ENCODE measurements around the gene LIN7A. TPM values are rescaled to one million over a fixed set of nuclear protein-coding genes. Genes with fewer than 3 reads are reported as not detected.

LIN7A gene
- total RNA-seq, 2 experiments from 2014 or later: not detected

DNA sequence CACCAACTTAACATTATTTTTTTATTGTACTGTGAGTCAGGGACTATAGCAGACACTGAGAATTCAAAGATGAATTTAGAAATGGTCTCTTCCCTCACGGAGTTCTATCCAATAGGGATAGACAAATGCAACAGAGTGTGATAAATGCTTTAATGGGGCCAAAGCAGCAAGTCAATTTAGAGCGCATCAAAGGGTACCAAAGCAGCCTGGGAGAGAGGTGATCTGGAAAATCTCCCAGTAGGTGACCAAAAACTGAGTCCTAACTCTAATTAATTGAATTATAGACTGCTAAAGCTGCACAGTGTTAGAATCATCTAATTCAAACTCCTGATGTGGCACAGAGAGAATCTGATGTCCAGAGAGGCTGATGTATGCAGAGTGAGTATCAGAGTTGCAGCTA, 2.6 kb downstream of the LIN7A start:
- H3K36me3 ChIP-seq (ENCODE audit: insufficient read depth, low read length): no peaks in the 10 kb centered on the region
- no peaks in the 10 kb centered on the region for H3K4me1 Mint-ChIP-seq (ENCODE audit: low read depth)
- intact Hi-C loops (cut with DNase I, micrococcal nuclease): no loop called here
- peaks cover 18 to 32% of the 10 kb centered on the region in 2 experiments for H3K27me3 ChIP-seq (ENCODE audit: control insufficient read depth in 1 of 2, insufficient read depth in 2 of 2, low read length in 2 of 2)
- no peak overlapping the region for H3K4me3 Mint-ChIP-seq
- TF ChIP-seq, protein P1, sequence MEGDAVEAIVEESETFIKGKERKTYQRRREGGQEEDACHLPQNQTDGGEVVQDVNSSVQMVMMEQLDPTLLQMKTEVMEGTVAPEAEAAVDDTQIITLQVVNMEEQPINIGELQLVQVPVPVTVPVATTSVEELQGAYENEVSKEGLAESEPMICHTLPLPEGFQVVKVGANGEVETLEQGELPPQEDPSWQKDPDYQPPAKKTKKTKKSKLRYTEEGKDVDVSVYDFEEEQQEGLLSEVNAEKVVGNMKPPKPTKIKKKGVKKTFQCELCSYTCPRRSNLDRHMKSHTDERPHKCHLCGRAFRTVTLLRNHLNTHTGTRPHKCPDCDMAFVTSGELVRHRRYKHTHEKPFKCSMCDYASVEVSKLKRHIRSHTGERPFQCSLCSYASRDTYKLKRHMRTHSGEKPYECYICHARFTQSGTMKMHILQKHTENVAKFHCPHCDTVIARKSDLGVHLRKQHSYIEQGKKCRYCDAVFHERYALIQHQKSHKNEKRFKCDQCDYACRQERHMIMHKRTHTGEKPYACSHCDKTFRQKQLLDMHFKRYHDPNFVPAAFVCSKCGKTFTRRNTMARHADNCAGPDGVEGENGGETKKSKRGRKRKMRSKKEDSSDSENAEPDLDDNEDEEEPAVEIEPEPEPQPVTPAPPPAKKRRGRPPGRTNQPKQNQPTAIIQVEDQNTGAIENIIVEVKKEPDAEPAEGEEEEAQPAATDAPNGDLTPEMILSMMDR (IDR thresholded peaks at IDR 0.05): no peak
- CTCF ChIA-PET: no interaction called here
- H3K4me1 ChIP-seq (ENCODE audit: insufficient read depth, low read length): no peaks in the 10 kb centered on the region
- DNase-seq: no peak
- no peak overlapping the region for H3K4me3 ChIP-seq (ENCODE audit: low read length)
- H3K9me3 ChIP-seq (ENCODE audit: control insufficient read depth in 1 of 2, insufficient read depth in 1 of 2, low read length in 2 of 2): peaks cover 0 to 20% of the 10 kb centered on the region in 2 experiments
- H3K27me3 Mint-ChIP-seq: peaks cover 37% of the 10 kb centered on the region
- H3K36me3 Mint-ChIP-seq (ENCODE audit: low read depth): no peaks in the 10 kb centered on the region
- no peaks in the 10 kb centered on the region for H3K9me3 Mint-ChIP-seq
- H3K27ac Mint-ChIP-seq: no peak overlapping the region
- no peak overlapping the region for H3K27ac ChIP-seq (ENCODE audit: low read depth in 1 of 2, low read length in 2 of 2)
- ATAC-seq (ENCODE audit: poor library complexity): no peak
- POLR2A ChIA-PET: no interaction called here

DNA sequence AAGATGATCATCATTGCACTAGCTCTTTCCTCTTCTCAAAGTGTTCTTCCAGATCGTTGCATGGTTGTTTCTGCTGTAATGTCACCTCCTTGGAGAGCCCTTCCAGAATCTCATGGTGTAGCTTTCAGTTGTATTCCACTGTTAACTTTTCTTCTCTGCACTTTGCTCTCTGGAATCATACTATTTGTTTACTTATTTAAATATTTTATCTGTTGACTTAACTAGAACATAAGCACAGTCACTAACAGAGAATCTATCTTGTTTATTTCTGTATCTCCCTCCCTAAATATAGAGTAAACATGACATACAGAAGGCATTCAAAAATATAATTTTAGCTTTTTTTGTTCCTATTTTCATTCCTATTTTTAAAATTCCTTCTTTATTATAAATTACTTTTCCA, 11.8 kb downstream of the LIN7A start:
- no peaks in the 10 kb centered on the region for H3K4me1 Mint-ChIP-seq (ENCODE audit: low read depth)
- H3K4me3 ChIP-seq (ENCODE audit: low read length): no peak overlapping the region
- H3K9me3 ChIP-seq (ENCODE audit: control insufficient read depth in 1 of 2, insufficient read depth in 1 of 2, low read length in 2 of 2): peaks cover 0 to 4% of the 10 kb centered on the region in 2 experiments
- TF ChIP-seq, protein P1 (IDR thresholded peaks at IDR 0.05): no peak
- H3K9me3 Mint-ChIP-seq: peaks cover 2% of the 10 kb centered on the region
- no peaks in the 10 kb centered on the region for H3K27me3 ChIP-seq (ENCODE audit: control insufficient read depth in 1 of 2, insufficient read depth in 2 of 2, low read length in 2 of 2)
- no peak overlapping the region for H3K27ac ChIP-seq (ENCODE audit: low read depth in 1 of 2, low read length in 2 of 2)
- ChIA-PET CTCF (no interaction called here), POLR2A (no interaction called here)
- no peak overlapping the region for H3K27ac Mint-ChIP-seq
- no peaks in the 10 kb centered on the region for H3K36me3 ChIP-seq (ENCODE audit: insufficient read depth, low read length)
- no peaks in the 10 kb centered on the region for H3K27me3 Mint-ChIP-seq
- H3K4me3 Mint-ChIP-seq: no peak overlapping the region
- H3K36me3 Mint-ChIP-seq (ENCODE audit: low read depth): no peaks in the 10 kb centered on the region
- intact Hi-C loops (cut with DNase I, micrococcal nuclease): no loop called here
- H3K4me1 ChIP-seq (ENCODE audit: insufficient read depth, low read length): no peaks in the 10 kb centered on the region
- ATAC-seq (ENCODE audit: poor library complexity) (no peak), DNase-seq (no peak)

DNA sequence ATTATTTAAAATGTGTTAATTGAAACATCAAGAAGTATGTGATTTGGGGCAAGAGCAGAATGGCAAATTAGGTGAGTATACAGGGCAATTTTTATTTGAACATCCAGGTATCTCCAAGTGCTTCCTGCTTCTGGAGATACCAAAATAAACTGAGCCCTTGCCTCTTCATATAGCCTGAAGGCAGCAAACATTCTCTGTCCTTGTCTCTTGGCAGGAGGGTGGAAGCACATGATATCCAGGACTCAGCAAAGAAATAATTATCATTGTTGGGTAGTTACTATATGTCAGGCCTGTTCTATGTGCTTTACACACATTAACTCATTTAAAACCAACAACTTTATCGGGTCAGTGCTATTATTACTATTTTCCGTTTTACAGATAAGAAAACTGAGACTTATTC, 12.5 kb downstream of the LIN7A start:
- ATAC-seq (ENCODE audit: poor library complexity) (no peak), DNase-seq (no peak)
- no peak overlapping the region for H3K4me3 ChIP-seq (ENCODE audit: low read length)
- no peaks in the 10 kb centered on the region for H3K36me3 ChIP-seq (ENCODE audit: insufficient read depth, low read length)
- TF ChIP-seq, protein P1 (IDR thresholded peaks at IDR 0.05): no peak
- H3K27ac ChIP-seq (ENCODE audit: low read depth in 1 of 2, low read length in 2 of 2): no peak overlapping the region
- no peaks in the 10 kb centered on the region for H3K4me1 Mint-ChIP-seq (ENCODE audit: low read depth)
- H3K4me3 Mint-ChIP-seq: no peak overlapping the region
- peaks cover 0 to 4% of the 10 kb centered on the region in 2 experiments for H3K9me3 ChIP-seq (ENCODE audit: control insufficient read depth in 1 of 2, insufficient read depth in 1 of 2, low read length in 2 of 2)
- CTCF ChIA-PET: no interaction called here
- no peaks in the 10 kb centered on the region for H3K27me3 Mint-ChIP-seq
- intact Hi-C loops (cut with DNase I, micrococcal nuclease): no loop called here
- H3K4me1 ChIP-seq (ENCODE audit: insufficient read depth, low read length): no peaks in the 10 kb centered on the region
- POLR2A ChIA-PET: no interaction called here
- no peaks in the 10 kb centered on the region for H3K27me3 ChIP-seq (ENCODE audit: control insufficient read depth in 1 of 2, insufficient read depth in 2 of 2, low read length in 2 of 2)
- H3K9me3 Mint-ChIP-seq: peaks cover 2% of the 10 kb centered on the region
- no peak overlapping the region for H3K27ac Mint-ChIP-seq
- no peaks in the 10 kb centered on the region for H3K36me3 Mint-ChIP-seq (ENCODE audit: low read depth)

Data from CD4-positive, alpha-beta T cell (primary cell).